ENCODE results near the gene MACROD2. TPM values are rescaled to one million over a fixed set of nuclear protein-coding genes. Genes with fewer than 3 reads are reported as not detected.

The MACROD2 gene
- total RNA-seq, 1 experiment from 2014 or later, result 1.5 TPM

- no peak for DNase-seq
- no peak overlapping the region for H3K4me3 ChIP-seq (ENCODE audit: insufficient read depth, low read depth, low read length)
- no peaks in the 10 kb centered on the region for H3K27me3 ChIP-seq (ENCODE audit: control insufficient read depth, insufficient read depth, low read length)
Measured at GRCh38 chr20:16100767-16101166, 2105.5 kb downstream of the MACROD2 start.

More at GRCh38 chr20:16100767-16101166, 2105.5 kb downstream of the MACROD2 start:
- H3K36me3 ChIP-seq (replicated peaks; ENCODE audit: control insufficient read depth, insufficient read depth, low read length), result no peaks in the 10 kb centered on the region

Other genes with a start within 250 kb of the MACROD2 start
- 7.4 and 15.8 TPM in 2 replicates for gene ESF1, start 210.6 kb upstream of the MACROD2 start, total RNA-seq (2014; rRNA removed; shearing (Covaris generic))
- gene NDUFAF5, start 210.5 kb upstream of the MACROD2 start, total RNA-seq (2014; rRNA removed; shearing (Covaris generic)), result 23.7 and 24.9 TPM in 2 replicates
- gene SEL1L2, start 4.9 kb upstream of the MACROD2 start, total RNA-seq (2014; rRNA removed; shearing (Covaris generic)), result not detected in 2 replicates

Data from H7 (cell line).